PC-9 (cell line): ENCODE data around the gene OR3A3. TPM values are rescaled to one million over a fixed set of nuclear protein-coding genes. Genes with fewer than 3 reads are reported as not detected.

Experiments
- BruUV-seq: library from RNA; stranded (reverse); fragments of 400-500 nt; replicated peaks from 2 replicates; lab custom pipeline; 2021; lab: Mats Ljungman, UMichigan
- CTCF ChIA-PET: fragments of 300-600 bp; sonication (Branson Sonifier 250); formaldehyde crosslinking; loops from one replicate; lab custom pipeline; 2022; ENCODE audit warnings: antibody characterized with exemption; lab: Charles Lee
- POLR2A ChIA-PET: fragments of 300-600 bp; sonication (Branson Sonifier 250); formaldehyde crosslinking; loops from one replicate; lab custom pipeline; 2022; ENCODE audit warnings: antibody characterized with exemption; ENCODE audit not compliant: unreplicated experiment; lab: Charles Lee
- DNase-seq, 2 experiments: peaks; one replicate each; pipeline versions ENCODE4 v3.0.0 to v3.0.0-alpha.2; 2015 to 2022; ENCODE audit warnings: mixed read lengths in 1 of 2
- H2AFZ ChIP-seq: fragments of 200-600 bp; sonication (generic); 2 replicates; pipeline ENCODE4 v1.8.1; 2017; ENCODE audit warnings: antibody characterized with exemption
- H3F3A ChIP-seq: fragments of 200-600 bp; sonication (generic); 2 replicates; pipeline ENCODE4 v1.8.1; 2017; ENCODE audit warnings: antibody characterized with exemption, mild to moderate bottlenecking, low read depth; ENCODE audit not compliant: insufficient read depth
- H3K27ac ChIP-seq: fragments of 200-600 bp; sonication (generic); 2 replicates; pipeline ENCODE4 v1.6.1; 2016; ENCODE audit warnings: mixed run types
- H3K27me3 ChIP-seq: fragments of 200-600 bp; sonication (generic); 2 replicates; pipeline ENCODE4 v1.6.1; 2016; ENCODE audit warnings: low read depth, mixed run types; ENCODE audit not compliant: insufficient read depth
- H3K36me3 ChIP-seq: fragments of 200-600 bp; sonication (generic); 2 replicates; pipeline ENCODE4 v1.6.1; 2016; ENCODE audit warnings: low read depth, mixed run types
- H3K4me1 ChIP-seq: fragments of 200-600 bp; sonication (generic); replicated peaks from 2 replicates; pipeline ENCODE4 v1.6.1; 2016; ENCODE audit warnings: mixed run types; ENCODE audit not compliant: insufficient read depth
- H3K4me2 ChIP-seq: fragments of 200-600 bp; sonication (generic); 2 replicates; pipeline ENCODE4 v1.6.1; 2017; ENCODE audit warnings: mixed run types
- H3K4me3 ChIP-seq: fragments of 200-600 bp; sonication (generic); 2 replicates; pipeline ENCODE4 v1.6.1; 2016; ENCODE audit warnings: mixed run types
- H3K79me2 ChIP-seq: fragments of 200-600 bp; sonication (generic); 2 replicates; pipeline ENCODE4 v1.6.1; 2017; ENCODE audit warnings: low read depth, mixed run types
- H3K9me2 ChIP-seq: fragments of 200-600 bp; sonication (generic); 2 replicates; pipeline ENCODE4 v1.8.1; 2017; ENCODE audit warnings: mild to moderate bottlenecking; ENCODE audit not compliant: insufficient read depth
- H3K9me3 ChIP-seq: fragments of 200-600 bp; sonication (generic); 2 replicates; pipeline ENCODE4 v1.8.1; 2016; ENCODE audit warnings: low read depth; ENCODE audit not compliant: insufficient read depth
- H4K20me1 ChIP-seq: fragments of 200-600 bp; sonication (generic); 2 replicates; pipeline ENCODE4 v1.8.1; 2017; ENCODE audit not compliant: insufficient read depth
- CTCF ChIP-seq: fragments of 200-600 bp; sonication (generic); conservative IDR thresholded peaks from 2 replicates; pipeline ENCODE4 v1.6.1; 2017; ENCODE audit warnings: mixed run types, antibody characterized with exemption, mild to moderate bottlenecking, moderate library complexity
- EZH2 ChIP-seq: fragments of 200-600 bp; sonication (generic); IDR thresholded peaks from 2 replicates; pipeline ENCODE4 v1.8.0; 2017; ENCODE audit warnings: antibody characterized with exemption, low read depth
- intact Hi-C: fragments of 100-400 bp; cut with micrococcal nuclease; formaldehyde crosslinking; loops from one replicate; pipeline ENCODE4 v1.10.0; 2022; ENCODE audit not compliant: unreplicated experiment
- total RNA-seq: library from RNA; stranded (reverse); gene quantifications from 2 replicates; pipeline ENCODE4 v1.2.3, GENCODE V29; 2021

OR3A3 gene
- total RNA-seq, 1 experiment from 2014 or later = not detected

- no peak for DNase-seq
- H2AFZ ChIP-seq = no peak within 1 kb of the TSS
- CTCF ChIA-PET = no interaction called here
- peaks cover 91% of the 10 kb centered on the region for H3K27me3 ChIP-seq
- no peaks in the 10 kb centered on the region for H3K79me2 ChIP-seq
- H3K36me3 ChIP-seq = no peaks in the 10 kb centered on the region
- no peaks in the 10 kb centered on the region for H3F3A ChIP-seq
- H3K4me2 ChIP-seq = no peak within 1 kb of the TSS
- no TSS peak for BruUV-seq
- H4K20me1 ChIP-seq = no peaks in the 10 kb centered on the region
- TF ChIP-seq EZH2 = no peak
- TF ChIP-seq CTCF = no peak
- H3K27ac ChIP-seq = no peak within 1 kb of the TSS
- no peak within 1 kb of the TSS for H3K4me3 ChIP-seq
- H3K9me3 ChIP-seq = no peaks in the 10 kb centered on the region
- intact Hi-C loops = no loop called here
- POLR2A ChIA-PET = no interaction called here
- H3K4me1 ChIP-seq = no peaks in the 10 kb centered on the region
- H3K9me2 ChIP-seq = no peaks in the 10 kb centered on the region; the same call in 1 of the 2 replicates
These were observed 60.4 kb downstream of the OR3A3 start, which contains the start of gene SPATA22 for GRCh38 chr17:3471599-3471998. SPATA22 (minus strand) TSS chr17:3471819; CDS start chr17:3469325, 2,494 bp downstream.

DNA sequence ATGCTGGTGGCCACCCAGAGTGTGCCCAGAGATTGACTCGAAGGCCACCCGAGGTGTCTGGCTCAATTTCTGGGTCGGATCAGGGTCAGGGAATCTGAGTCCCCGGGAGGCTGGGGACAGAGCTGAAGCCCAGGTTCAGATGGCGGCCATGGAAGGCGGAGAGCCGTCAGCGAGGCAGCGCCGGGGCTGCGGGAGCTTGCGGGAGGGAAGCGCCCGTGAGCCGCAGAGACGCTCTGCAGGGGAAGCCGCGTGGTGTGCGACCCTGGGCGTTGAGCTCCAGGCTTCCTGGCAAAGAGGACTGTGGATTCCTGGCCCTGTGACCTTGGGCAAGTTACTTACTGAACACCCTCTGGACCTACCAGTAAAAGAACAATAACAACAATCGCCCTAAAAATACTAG lies 61.0 kb downstream of the OR3A3 start:
- DNase-seq = no peak
- H3K79me2 ChIP-seq = no peaks in the 10 kb centered on the region
- no peaks in the 10 kb centered on the region for H4K20me1 ChIP-seq
- peaks cover 95% of the 10 kb centered on the region for H3K27me3 ChIP-seq
- H3F3A ChIP-seq = no peaks in the 10 kb centered on the region
- H3K27ac ChIP-seq = no peak overlapping the region
- intact Hi-C loops = no loop called here
- no peaks in the 10 kb centered on the region; the same call in 1 of the 2 replicates for H3K9me2 ChIP-seq
- ChIA-PET CTCF (no interaction called here), POLR2A (no interaction called here)
- H3K9me3 ChIP-seq = no peaks in the 10 kb centered on the region
- no peaks in the 10 kb centered on the region for H3K36me3 ChIP-seq
- H3K4me2 ChIP-seq = no peak overlapping the region
- no peak overlapping the region for H2AFZ ChIP-seq
- BruUV-seq = no TSS peak
- no peak for TF ChIP-seq EZH2
- no peak for TF ChIP-seq CTCF
- H3K4me1 ChIP-seq = no peaks in the 10 kb centered on the region
- H3K4me3 ChIP-seq = no peak overlapping the region

Other genes starting within 250 kb of the OR3A3 start
- not detected in 2 replicates for gene OR1A2, start 213.9 kb upstream of the OR3A3 start, total RNA-seq
- not detected in 2 replicates for gene OR1A1, start 203.7 kb upstream of the OR3A3 start, total RNA-seq
- gene OR3A1, start 113.0 kb upstream of the OR3A3 start, total RNA-seq = not detected in 2 replicates
- gene OR3A2, start 25.1 kb upstream of the OR3A3 start, total RNA-seq = not detected in 2 replicates
- gene OR1E1, start 13.0 kb upstream of the OR3A3 start, total RNA-seq = not detected in 2 replicates
- not detected in 2 replicates for gene OR1E2, start 22.5 kb downstream of the OR3A3 start, total RNA-seq
- not detected in 2 replicates for gene SPATA22, start 60.4 kb downstream of the OR3A3 start, total RNA-seq
- gene ASPA, start 64.6 kb downstream of the OR3A3 start, total RNA-seq = not detected in 2 replicates
- gene TRPV3, start 146.4 kb downstream of the OR3A3 start, total RNA-seq = 1.5 and 1.9 TPM in 2 replicates
- 7.8 TPM in 2 replicates for gene TRPV1, start 198.0 kb downstream of the OR3A3 start, total RNA-seq
- gene SHPK, start 224.9 kb downstream of the OR3A3 start, total RNA-seq = 19.8 and 21.4 TPM in 2 replicates
- gene CTNS, start 225.4 kb downstream of the OR3A3 start, total RNA-seq = 12.5 and 20.0 TPM in 2 replicates